HK-2 (cell line): ENCODE measurements around the gene RPAP2.
"Not testable (repeated sequence)": the region's sequence is repeated elsewhere in the genome, so short reads cannot be mapped to it uniquely, and the experiment has no call there.

Experiments used
- DNase-seq: peaks from one replicate; pipeline ENCODE4 v3.0.0-alpha.2; 2018; ENCODE audit not compliant: unreplicated experiment

Gene RPAP2

DNA sequence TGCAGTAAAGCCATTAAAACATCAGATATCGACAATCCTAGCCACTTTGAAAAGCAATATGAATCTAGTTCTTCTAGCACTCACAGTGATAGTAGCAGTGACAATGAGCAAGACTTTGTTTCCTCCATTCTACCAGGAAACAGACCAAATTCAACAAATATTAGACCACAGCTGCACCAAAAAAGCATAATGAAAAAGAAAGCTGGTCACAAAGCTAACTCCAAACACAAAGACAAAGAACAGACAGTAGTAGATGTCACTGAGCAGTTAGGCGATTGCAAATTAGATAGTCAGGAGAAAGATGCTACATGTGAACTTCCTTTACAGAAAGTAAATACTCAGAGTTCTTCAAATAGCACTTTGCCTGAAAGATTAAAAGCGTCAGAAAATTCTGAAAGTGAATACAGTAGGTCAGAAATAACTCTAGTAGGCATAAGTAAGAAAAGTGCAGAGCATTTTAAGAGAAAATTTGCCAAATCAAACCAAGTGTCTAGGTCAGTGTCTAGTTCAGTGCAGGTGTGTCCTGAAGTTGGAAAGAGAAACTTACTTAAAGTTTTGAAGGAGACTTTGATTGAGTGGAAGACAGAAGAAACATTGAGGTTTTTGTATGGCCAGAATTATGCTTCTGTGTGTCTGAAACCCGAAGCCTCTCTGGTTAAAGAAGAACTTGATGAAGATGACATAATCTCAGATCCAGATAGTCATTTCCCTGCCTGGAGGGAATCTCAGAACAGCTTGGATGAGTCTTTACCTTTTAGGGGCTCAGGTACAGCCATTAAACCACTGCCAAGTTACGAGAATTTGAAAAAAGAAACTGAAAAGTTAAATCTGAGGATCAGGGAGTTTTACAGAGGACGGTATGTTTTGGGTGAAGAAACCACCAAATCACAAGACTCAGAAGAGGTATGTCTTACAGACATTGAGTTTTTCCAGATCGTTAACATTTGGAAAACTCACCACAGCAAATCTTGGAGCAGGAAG lies 24.9 kb downstream of the RPAP2 start:
- DNase-seq, result no peak

DNA sequence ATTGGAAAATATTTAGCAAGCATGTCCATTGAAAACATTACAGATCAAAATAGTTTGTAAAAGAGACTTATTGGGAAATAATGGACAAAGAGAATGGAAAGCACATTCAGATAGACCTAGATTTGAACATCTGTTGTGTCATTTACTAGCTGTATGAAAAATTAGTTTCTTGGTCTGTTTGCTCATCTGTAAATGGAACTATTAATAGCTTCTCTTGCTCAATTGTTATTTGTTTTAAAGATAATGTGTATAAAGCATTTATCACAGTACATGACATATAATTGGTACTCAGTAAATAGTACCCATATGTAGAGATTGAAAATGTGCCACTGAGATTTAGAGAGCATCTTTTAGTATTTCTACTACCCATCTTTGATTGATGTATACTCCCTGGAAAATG lies 25.9 kb downstream of the RPAP2 start:
- no peak for DNase-seq

DNA sequence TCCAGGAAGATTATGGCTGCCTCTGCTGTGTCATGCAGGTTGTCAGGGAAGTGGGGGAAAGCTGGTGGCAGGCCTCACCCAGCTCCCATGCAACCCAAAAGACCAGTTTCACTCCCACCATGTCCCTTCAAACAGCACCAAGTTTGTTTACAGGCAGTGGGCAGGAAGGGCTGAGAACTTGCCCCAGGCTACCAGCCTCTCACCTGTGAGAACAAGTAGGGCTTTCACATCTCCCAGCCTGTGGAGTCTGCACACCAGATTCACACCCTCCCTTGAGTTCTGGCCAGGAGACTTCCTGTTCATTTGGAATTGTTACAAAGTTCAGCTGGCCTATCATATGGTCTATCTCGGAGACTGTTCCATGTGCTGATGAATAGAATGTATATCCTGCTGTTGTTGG lies 27.8 kb downstream of the RPAP2 start:
- no peak for DNase-seq

DNA sequence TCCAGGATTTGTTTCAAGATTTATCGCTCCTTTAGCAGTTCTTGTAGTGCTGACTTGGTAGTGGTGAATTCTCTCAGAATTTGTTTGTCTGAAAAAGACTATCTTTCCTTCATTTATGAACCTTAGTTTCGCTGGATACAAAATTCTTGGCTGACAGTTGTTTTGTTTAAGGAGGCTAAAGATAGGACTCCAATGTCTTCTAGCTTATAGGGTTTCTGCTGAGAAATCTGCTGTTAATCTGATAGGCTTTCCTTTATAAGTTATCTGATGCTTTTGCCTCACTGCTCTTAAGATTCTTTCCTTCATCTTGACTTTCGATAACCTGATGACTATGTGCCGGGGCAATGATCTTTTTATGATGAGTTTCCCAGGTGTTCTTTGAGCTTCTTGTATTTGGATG lies 28.9 kb downstream of the RPAP2 start:
- no peak for DNase-seq

DNA sequence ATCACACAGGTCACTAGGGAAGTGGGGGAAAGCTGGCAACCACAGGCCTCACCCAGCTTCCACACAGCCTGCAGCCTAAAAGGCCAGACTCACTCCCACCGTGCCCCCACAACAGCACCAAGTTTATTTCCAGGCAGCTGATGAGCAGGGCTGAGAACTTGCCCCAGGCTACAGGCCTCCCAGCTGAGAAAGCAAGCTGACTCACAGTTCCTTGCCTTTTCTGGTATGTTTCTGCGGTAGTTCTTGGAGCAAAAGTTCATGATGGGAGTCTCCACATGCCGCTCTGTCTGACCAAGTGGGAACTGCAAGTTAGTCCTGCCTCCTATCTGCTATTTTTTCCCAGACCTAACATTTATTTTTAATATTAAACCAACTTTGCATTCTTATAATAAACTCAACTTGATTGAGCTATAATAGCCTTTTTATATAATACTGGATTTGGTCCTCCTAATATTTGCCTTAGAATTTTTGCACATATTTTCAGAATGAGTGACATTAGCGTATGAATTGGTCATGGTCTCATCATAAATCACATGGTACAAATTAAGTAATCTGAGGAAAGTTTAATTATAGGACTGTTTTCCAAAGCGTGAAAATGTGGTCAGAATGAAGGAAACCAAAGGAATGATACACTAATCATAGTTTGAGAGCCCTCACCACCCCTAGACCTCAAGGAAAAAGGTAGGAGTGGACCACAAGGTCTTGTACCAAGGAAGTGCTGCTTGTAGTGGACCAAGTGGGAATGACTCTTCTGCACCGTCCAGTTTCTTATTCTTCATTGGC lies 30.7 kb downstream of the RPAP2 start:
- DNase-seq, result no peak

DNA sequence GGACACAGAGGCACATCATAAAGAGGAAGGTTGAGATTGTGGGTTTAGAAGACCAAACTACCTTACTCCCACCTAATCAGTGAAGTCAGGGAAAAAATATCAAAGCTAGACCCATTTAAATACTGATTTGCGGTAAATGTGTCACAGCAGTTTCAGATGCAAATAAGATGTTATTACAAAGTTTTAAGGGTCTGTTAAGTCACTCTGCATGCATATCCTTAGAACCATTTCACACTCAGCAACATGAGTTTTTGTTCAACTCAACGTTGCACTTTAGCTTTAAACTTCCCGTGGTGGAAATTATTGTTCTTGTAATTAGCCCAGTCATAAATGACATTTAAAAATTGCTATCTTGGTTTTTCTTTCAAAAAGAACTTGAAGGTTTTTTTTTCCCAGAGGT lies 34.8 kb downstream of the RPAP2 start:
- DNase-seq, result no peak

DNA sequence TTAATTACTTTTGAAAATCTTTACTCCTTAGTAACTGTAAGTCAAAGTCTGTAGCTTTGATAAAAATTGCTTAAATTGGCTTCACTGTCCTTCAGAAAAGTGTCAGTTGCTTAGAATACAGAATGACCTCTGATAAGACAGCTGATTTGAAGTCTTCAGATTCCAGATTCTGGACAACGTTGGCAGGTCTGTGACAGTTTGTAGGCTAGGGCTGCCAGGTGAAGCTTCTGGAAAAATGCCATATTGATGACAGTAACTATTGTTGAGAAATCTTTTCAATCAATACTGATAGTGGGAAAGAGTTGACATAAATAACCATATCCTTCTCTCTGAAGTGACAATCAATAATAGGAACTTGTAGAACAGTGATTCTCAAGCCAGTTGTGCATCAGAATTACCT lies 41.3 kb downstream of the RPAP2 start:
- DNase-seq, result no peak

DNA sequence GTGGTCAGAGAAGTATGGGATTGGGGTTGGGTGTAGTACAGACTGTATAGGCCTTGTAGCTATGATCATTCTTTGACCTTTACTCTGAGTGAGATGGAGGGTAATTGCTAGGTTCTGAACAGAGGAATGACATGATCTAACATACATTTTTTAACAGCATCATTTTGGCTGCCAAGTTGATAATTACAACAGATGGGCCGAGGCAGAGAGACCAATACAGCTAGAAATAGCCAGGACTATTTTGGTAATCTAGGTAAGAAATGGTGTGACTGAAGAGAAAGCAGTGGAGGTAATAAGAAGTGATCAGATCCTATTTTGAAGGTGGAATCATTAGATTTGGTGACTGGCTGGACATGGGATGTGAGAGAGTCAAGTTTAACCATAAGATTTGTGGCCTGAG lies 43.5 kb downstream of the RPAP2 start:
- no peak for DNase-seq

DNA sequence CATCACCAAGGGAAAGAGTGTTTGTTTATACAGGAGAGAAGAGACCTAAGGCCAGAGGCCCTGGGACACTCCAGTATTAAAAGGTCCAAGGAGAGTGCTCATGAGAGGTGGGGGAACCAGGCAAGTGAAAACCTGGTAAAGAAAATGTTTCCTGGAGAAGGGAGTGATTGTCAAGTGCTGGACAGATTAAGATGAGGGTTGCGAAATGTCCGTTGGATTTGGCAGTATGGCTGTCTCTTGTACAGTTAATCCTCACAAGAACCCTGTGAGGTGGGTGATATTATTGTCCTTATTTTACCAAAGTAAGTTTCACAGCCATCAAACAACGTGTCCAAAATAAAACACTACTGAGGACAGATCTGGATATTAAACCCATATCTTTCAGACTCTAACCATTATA lies 44.2 kb downstream of the RPAP2 start:
- DNase-seq, result no peak

DNA sequence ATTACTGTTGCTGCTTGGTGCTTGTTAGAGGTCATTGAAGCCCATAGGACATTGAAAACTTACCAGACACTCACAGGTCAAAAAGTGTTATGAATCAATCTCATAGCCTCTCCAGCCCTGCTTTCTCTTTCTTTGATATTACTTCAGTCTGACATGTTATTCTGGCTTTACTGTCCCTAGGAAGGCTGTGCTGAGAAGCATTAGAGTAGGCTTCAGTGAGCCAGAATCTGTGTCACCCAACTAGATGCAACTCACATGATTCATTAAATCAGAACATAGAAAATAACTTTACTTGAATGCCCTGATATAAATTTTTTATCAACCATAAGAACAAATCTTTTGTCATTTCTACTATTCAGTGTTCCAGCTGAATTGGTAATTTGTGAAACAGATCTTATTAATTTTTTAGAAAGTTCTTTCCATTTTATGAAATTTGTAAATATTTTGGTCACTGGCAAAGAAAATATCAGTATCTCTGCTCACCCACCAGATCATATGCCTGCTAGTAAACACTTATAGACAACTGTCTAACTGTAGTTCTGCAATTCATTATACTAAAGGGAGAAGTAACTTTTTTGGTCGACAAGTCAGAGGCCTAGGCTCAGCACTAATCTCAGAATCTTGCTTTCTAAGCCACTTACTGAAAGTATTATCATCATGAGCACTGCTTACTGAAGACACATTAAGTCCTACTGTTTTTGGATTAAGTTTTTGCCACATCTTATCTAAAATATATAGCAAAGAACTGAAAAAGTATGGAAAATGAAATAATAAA lies 48.2 kb downstream of the RPAP2 start:
- no peak for DNase-seq

DNA sequence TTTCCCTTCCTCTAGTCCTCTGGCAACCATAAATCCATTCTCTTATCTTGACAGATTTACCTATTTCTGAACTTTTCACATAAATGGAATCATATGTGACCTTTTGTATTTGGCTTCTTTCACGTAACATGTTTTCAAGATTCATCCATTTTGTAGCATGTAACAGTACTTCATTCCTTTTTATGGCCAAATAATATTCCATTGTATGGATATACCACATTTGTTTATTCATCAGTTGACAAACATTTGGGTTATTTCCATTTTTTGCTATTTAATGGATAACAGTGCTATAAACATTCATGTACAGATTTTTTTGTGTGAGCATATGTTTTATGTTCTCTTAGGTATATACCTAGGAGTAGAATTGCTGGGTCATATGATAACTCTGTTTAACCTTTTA lies 54.0 kb downstream of the RPAP2 start:
- DNase-seq, result no peak

DNA sequence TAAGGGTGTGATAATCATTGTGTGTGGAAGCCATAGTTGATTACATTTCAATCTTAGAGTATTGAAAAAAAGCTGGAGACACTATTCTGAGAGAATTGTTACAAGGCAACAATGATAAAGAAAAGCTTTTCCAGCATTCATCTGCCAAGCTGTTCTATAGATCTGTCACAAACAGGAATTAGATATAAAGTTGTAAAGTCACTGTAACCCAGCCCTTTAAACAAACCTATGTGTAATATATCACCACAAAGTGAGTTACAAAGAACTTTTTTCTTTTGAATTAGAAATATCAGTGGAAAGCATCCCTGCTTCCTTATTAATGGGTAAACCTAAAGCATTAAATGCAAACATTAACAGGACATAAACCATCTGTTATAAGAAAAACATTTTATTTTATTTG lies 55.4 kb downstream of the RPAP2 start:
- DNase-seq, result no peak

DNA sequence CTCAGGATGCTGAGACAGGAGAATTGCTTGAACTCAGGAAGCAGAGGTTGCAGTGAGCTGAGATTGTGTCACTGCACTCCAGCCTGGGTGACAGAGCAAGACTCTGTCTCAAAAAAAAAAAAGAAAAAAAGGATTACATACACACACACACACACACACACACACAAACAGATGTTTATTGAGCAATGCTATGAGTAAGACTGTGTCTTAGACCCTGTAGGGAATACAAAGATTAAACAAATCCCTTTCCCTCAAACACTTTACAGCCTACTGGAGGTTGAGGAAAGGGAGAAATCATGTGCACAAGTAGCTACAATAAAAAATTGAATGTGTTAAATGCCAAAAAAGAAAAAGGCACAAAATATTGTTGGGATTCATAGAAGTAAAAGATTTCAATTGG lies 58.1 kb downstream of the RPAP2 start:
- DNase-seq, result no peak

DNA sequence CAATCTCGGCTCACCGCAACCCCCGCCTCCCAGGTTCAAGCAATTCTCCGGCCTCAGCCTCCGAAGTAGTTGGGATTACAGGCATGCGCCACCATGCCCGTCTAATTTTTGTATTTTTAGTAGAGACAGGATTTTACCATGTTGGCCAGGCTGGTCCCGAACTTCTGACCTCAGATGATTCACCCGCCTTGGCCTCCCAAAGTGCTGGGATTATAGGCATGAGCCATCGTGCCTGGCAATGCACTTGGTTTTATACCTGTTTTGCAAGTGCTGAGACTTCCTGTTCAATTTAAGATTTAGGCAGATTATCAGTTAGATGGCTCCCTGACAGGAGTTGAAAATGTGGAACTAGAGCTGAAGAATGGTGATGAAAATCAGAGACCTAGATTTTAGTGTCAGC lies 60.5 kb downstream of the RPAP2 start:
- DNase-seq, result not testable (repeated sequence)

DNA sequence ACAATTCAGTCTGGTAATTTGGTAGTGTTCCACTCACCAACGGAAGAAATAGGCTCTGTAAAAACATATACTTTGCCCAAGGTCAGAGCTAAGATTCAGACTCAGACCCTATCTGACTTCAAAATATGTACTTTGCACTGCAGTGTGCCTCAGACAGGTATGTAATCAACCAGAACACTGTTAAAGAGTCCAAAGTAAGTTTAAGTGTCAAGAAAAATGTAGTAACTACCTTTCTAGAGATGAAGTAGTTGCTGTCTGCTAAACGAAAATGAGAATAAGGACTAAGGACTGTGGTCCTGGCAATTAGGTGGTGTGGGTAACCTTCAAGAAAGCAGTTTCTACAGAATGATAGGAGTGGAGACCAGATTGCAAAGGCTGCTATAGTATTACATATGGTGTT lies 61.1 kb downstream of the RPAP2 start:
- DNase-seq, result no peak

DNA sequence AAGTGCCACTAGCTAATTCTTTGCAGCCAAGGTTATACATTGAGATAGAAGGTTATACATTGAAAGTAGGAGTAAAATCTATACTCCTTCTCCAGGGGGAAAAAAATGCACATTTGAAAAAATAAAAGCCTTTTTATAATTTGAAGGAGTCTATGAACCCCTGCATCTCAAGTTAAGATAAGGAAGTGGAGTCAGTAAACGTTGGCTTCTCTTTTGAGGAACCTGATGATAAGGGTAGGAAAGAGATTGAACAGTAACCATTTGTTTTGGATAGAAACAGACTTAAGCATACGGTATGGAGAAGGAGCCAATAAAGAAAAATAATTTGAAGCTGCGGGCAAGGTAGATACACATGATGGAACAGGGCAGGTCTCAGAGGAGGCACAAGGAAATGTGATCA lies 64.1 kb downstream of the RPAP2 start:
- DNase-seq, result no peak

DNA sequence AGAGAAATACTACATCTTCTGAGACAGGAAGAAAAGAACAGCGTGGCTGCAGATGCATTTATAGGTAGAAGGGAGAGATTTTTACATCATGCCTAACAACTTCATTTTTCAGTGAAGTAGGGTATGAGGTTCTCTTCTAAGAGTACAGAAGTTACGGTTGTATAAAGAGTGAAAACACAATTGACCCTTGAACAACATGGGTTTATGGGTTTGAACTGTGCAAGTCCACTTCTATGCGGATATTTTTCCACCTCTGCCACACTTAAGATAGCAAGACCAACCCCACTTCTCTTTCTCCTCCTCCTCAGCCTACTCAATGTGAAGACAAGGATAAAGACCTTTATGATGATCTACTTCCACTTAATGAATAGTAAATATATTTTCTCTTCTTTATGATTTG lies 64.5 kb downstream of the RPAP2 start:
- DNase-seq, result no peak

DNA sequence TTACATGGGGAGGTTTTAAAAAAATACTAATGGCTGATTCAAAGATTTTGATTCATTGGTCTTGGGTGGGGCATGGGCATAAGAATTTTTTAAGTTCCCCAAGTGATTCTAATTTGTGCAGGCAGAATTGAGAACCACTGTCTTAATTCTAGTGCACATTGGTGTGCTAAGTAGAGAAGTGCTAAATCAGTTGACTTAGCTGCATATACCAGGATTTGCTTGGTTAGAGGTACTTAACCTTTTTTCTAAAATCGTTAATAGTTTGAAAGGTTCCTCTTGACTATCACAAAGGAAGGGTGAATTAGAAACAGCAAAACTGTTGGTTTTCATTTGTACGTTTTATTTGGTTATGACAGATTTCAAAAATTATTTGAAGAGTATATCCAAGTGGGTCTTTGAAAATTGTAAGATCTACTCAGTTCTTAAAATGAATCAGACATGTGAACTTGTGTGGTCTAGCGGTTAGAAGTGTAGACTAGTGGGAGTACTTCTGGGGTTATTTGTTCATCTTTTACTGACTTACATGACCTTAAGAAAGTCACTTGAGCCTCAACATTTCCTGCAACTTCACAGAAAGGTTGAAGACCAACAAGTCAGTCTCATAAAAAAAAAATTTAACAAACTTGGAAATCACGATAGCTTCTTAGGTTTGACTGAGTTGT lies 66.7 kb downstream of the RPAP2 start:
- no peak for DNase-seq

DNA sequence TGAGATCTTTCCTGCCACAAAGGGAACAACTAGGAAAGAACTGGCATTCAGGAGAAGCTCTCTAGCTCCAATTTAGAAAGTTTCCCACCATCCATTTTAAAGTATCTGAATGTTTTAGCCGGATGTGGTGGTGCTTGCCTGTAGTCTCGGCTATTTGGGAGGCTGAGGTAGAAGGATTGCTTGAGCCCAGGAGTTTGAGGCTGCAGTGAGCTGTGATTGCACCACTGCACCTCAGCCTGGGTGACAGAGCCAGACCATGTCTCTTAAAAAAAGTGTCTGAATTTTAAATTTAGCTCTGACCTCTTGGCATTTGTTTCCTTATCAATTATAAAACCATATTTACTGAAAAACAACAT lies 67.2 kb downstream of the RPAP2 start:
- DNase-seq, result no peak

DNA sequence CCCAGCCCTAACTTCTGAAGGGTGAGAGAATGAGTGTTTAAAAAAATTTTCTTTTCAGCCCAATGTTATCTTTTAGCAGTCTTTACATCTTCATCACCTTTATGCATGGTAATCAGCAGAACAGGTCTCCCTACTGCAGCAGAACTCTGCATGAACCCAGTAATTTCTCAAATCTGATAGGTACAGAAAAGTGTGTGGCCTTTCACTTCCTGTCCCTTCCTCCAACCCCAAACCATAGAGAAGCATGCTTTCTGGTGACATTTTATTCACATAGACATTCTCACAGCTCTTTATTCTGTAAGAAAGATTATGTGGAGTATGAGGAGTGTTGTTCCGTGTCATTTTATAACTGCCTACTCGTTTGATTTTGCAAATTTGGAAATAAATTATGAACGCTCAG lies 68.6 kb downstream of the RPAP2 start:
- no peak for DNase-seq

DNA sequence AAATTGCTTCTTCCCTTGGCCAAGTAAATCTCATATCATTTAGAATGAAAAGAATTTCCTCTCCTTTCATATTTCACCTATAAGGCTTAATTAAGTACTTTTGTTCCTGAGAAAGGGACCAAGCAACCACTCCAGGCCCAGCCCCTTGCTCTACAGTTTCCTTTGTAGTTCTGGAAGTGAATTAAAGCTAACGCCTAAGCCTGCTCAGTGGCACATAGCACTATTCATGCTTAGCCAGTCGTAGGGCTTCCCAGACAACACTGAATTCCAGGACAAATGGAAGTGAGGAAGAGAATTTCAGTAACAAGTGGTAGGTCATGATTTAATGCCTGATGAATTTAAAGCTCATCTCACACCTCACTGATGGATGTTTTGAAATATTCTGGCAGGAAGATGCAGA lies 73.3 kb downstream of the RPAP2 start:
- DNase-seq, result no peak

DNA sequence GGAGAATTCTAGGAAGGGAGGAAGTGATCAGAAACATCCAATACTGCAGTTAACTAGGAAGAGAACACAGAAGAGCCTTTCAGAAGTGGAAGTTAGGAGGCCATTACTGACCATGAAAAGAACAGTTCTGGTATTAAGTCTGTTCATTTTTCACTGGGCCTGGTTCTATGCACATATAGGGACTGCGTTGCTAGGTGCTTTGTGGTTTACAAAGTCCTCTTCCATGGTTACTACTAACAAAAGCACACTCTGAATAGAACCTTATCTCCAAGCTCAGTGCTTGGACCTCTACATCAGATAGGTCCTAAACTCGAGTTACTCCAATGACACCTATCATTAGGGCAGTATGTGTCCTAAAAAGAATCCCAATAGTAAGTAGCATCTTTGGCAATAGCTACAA lies 75.4 kb downstream of the RPAP2 start:
- DNase-seq, result no peak
